Brain pericyte (primary cell): ENCODE results near the gene APC2.
"Not testable (repeated sequence)": the region's sequence is repeated elsewhere in the genome, so short reads cannot be mapped to it uniquely, and the experiment has no call there.

Experiments used
- DNase-seq: peaks from one replicate; pipeline ENCODE4 v3.0.0-alpha.2; 2012; ENCODE audit warnings: low read depth, low spot score

Gene APC2

DNA sequence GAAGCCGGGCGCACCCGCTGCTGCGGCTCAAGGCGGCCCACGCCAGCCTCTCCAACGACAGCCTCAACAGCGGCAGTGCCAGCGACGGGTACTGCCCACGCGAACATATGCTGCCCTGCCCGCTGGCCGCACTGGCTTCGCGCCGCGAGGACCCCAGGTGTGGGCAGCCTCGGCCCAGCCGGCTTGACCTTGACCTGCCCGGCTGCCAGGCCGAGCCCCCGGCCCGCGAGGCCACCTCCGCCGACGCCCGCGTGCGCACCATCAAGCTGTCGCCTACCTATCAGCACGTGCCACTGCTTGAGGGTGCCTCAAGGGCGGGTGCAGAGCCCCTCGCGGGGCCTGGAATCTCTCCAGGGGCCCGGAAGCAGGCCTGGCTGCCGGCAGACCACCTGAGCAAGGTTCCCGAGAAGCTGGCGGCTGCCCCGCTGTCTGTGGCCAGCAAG lies 16.1 kb downstream of the APC2 start:
- DNase-seq: no peak

DNA sequence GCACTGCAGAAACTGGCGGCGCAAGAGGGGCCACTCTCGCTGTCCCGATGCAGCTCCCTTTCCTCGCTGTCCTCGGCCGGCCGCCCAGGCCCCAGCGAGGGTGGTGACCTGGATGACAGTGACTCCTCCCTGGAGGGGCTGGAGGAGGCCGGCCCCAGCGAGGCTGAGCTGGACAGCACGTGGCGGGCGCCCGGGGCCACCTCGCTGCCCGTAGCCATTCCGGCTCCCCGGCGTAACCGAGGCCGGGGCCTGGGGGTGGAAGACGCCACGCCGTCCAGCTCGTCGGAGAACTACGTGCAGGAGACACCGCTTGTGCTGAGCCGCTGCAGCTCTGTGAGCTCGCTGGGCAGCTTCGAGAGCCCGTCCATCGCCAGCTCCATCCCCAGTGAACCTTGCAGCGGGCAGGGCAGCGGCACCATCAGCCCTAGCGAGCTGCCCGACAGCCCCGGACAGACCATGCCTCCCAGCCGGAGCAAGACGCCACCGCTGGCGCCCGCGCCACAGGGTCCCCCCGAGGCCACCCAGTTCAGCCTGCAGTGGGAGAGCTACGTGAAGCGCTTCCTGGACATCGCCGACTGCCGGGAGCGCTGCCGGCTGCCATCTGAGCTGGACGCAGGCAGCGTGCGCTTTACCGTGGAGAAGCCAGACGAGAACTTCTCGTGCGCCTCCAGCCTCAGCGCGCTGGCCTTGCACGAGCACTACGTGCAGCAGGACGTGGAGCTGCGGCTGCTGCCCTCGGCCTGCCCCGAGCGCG lies 16.7 kb downstream of the APC2 start:
- no peak for DNase-seq

DNA sequence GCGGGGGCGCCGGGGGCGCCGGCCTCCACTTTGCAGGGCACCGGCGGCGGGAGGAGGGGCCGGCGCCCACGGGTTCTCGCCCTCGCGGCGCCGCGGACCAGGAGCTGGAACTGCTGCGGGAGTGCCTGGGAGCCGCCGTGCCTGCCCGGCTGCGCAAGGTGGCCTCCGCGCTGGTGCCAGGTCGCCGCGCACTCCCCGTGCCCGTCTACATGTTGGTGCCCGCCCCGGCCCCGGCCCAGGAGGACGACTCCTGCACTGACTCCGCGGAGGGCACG lies 17.2 kb downstream of the APC2 start:
- DNase-seq: no peak

DNA sequence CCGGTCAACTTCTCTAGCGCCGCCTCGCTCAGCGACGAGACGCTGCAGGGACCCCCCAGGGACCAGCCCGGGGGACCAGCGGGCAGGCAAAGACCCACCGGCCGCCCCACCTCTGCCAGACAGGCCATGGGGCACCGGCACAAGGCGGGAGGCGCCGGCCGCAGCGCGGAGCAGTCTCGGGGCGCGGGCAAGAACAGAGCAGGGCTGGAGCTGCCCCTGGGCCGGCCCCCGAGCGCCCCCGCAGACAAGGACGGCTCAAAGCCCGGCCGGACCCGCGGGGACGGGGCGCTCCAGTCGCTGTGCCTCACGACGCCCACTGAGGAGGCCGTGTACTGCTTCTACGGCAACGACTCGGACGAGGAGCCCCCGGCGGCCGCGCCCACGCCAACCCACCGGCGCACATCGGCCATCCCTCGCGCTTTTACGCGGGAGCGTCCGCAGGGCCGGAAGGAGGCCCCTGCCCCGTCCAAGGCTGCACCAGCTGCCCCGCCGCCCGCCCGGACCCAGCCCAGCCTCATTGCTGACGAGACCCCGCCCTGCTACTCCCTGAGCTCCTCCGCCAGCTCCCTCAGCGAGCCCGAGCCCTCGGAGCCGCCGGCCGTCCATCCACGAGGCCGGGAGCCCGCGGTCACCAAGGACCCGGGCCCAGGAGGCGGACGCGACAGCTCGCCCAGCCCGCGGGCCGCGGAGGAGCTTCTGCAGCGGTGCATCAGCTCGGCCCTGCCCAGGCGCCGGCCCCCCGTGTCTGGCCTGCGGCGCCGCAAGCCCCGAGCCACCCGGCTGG lies 17.8 kb downstream of the APC2 start:
- DNase-seq: no peak

DNA sequence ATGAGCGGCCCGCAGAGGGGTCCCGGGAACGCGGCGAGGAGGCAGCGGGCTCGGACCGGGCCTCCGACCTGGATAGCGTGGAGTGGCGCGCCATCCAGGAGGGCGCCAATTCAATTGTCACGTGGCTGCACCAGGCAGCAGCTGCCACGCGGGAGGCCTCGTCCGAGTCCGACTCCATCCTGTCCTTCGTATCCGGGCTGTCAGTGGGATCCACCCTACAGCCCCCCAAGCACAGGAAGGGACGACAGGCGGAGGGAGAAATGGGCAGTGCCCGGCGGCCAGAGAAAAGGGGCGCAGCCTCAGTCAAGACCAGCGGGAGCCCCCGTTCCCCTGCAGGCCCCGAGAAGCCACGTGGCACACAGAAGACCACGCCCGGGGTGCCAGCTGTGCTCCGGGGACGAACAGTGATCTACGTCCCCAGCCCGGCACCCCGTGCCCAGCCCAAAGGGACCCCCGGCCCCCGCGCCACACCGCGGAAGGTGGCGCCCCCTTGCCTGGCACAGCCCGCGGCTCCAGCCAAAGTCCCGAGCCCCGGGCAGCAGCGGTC lies 18.4 kb downstream of the APC2 start:
- no peak for DNase-seq

DNA sequence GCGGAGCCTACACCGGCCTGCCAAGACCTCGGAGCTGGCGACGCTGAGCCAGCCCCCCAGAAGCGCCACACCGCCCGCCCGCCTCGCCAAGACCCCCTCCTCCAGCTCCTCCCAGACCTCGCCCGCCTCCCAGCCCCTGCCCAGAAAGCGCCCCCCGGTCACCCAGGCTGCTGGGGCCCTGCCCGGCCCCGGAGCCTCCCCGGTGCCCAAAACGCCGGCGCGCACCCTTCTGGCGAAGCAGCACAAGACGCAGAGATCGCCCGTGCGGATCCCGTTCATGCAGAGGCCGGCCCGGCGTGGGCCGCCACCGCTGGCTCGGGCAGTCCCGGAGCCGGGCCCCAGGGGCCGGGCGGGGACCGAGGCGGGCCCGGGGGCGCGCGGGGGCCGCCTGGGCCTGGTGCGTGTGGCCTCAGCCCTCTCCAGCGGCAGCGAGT lies 18.9 kb downstream of the APC2 start:
- no peak for DNase-seq

DNA sequence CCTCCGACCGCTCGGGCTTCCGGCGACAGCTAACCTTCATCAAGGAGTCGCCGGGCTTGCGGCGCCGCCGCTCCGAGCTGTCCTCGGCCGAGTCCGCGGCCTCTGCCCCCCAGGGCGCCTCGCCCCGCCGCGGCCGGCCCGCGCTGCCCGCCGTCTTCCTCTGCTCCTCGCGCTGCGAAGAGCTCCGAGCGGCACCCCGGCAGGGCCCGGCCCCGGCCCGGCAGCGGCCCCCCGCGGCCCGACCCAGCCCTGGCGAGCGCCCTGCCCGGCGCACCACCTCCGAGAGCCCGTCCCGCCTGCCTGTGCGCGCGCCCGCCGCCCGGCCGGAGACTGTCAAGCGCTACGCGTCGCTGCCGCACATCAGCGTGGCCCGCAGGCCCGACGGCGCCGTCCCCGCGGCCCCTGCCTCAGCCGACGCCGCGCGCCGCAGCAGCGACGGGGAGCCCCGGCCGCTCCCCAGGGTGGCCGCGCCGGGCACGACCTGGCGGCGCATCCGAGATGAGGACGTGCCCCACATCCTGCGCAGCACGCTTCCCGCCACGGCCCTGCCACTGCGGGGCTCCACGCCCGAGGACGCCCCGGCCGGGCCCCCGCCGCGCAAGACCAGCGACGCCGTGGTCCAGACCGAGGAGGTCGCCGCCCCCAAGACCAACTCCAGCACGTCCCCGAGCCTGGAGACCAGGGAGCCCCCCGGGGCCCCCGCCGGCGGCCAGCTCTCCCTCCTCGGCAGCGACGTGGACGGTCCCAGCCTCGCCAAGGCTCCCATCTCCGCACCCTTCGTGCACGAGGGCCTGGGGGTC lies 19.5 kb downstream of the APC2 start:
- no peak for DNase-seq

DNA sequence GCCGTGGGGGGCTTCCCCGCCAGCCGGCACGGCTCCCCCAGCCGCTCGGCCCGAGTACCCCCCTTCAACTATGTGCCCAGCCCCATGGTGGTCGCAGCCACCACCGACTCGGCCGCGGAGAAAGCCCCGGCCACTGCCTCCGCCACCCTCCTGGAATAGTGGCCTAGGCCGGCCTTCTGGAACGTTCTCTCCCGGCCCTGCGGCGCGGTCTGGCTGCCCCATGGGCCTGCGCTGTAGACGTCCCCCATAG lies 20.1 kb downstream of the APC2 start:
- DNase-seq: no peak

DNA sequence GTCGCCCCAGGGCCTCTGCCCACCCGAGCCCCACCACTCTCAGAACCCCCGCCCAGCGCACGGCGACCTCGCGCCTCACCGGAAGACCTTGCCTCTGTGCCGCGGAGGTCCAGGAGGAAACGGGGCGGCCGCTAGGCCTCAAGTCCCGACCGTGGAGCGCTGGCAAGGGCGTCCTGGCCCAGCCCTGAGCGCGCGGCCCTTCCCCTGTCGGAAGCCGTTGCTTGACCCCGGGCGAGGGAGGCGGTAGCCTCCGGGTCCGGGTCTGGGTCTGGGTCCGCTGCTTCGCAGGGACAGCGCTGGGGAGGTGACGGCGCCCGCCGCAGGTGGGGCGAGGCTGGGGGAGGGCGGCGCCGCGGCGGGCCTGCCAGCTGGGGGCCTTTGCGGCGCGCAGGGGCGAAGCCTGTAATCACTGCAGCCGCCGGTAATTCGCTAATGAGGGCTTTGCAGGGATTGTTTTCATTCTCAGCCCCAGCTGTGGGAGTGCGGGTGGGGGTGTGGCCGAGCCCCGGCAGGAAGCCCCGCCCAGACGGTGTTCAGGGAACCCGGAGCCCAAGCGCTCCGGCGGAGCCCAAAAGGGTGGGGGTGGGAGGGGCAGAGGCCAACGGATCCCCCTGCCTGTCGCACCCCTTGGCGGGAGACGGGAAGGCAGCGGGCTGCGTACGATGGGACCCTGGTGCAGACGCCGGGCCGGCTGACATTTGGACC lies 20.5 kb downstream of the APC2 start:
- no peak for DNase-seq

DNA sequence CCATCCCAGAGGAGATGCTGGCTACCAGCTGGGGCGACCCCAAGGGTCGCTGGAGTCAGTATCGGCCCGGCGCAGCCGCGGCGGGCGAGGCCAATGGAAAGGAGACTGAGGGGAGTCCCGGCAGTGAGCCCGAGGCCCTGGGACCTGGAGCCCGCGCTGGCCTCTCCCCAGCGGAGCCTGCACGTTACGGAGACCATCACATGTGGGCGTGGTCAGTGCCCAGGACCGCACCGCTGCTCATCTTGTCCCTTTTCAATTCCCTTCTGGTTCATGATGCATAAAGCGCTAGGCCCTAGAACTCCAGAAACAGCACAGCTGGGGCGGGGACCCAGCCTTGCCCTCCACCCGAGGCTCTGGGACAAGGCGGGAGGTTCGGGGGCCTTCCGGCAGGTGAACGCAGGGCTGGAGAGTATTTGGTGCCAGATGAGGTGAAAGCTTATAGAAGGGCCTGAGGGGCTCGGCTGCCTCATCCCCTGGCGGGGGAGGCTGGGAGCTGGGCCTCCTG lies 21.1 kb downstream of the APC2 start:
- no peak for DNase-seq

DNA sequence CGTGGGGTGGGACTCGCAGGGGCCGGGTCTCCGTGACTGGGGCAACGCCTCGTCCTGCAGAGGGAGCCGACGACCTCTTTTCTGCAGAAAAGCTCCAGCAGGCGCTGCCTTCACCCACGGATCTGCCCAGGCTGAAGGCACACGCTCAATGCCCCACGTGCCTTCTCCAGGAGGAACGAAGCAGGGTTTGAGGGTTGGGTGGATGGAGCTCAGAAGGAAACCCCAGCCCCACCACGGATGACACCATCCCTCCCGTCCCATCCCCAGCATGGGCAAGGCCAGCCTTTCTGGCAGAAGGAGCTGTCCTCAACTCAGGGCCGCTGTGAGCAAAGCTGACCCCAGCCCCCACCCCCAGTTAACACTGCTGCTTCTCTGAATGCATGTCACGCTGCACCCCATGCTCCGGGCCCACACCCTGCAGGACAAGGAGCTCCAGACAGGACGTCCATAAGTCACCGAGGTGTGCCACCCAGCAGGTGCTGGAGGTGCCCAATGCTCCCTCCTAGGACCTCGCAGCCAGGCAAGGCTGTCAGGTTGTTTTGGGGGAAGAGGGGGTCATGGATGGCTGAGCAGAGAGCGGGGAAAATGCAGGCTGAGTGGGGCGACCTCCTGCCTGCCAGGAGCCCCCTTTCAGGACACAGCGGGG lies 21.7 kb downstream of the APC2 start:
- no peak for DNase-seq

DNA sequence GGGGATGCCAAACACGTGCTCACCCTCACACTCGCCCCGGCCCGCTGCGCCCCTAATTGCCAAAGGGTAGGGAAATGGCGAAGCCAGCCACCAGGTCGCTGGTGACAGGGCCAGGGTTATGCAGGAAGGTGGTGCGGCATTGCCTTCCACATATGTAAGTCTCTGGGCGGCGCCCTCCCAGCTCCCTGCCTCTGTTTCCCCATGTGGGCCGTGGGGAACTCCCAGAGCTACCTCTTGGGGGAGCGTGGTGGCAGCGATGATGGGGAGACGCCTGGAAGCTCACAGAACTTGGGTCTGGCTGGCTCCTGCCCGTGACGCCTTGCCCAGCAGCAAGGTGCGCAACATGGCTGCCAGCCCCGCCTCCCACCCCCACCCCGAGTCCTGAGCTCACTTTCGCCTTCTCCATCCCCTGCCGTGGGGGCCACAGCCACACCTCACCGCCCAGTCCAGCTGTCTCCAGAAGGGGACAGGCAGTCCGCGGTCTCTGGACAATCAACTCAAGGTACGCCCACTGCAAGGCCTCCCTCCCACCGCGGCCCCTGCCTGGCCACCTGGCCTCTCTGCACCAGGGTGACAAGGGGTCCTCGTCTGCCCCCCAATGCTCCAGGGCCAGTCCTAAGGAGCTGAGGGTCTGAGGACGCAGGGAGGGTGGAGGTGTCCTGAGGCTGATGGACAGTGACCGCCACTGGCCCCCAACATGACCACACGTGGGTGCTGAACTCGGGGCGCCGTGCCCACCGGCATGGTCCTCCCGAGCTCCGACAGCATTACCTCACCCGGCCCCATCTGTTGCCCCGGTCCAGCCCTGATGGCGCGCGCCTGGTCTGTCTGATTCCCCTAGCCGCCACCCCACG lies 22.5 kb downstream of the APC2 start:
- no peak for DNase-seq

DNA sequence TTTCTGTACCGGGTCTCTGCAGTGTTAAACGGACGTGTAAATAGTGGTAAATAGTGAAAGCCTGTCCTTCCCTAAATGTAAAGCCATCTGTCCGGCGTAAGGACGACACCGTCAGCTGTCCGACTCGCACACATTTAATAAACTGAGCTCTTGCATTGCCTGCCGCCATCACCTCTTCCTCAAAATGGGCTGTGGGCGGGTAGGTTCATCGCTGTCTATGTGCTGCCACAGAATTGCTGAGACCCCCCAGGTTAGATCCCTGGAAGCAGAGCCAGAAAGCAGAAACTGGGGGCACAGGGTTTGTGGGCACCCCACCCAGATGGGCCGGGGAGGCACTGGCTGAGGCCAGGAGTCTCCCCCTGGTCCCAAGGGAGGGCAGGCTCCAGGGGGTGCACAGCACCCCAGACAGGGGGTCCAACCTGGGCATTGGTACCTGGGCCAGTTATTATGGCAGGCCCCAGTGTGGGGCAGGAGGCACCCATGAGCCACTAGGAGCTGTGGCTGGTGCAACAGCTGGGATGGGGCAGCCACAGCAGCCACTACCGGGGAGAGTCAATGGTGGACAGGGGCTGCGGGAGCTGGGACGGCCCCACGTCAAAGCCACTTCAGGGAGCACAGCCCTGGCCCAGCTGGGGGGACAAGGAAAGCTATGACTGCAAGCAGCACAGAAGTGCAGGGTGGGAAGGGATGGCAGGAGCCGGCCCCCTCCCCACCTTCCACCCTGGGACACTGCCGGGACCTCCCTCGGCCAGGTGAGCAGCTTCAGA lies 23.3 kb downstream of the APC2 start:
- no peak for DNase-seq

DNA sequence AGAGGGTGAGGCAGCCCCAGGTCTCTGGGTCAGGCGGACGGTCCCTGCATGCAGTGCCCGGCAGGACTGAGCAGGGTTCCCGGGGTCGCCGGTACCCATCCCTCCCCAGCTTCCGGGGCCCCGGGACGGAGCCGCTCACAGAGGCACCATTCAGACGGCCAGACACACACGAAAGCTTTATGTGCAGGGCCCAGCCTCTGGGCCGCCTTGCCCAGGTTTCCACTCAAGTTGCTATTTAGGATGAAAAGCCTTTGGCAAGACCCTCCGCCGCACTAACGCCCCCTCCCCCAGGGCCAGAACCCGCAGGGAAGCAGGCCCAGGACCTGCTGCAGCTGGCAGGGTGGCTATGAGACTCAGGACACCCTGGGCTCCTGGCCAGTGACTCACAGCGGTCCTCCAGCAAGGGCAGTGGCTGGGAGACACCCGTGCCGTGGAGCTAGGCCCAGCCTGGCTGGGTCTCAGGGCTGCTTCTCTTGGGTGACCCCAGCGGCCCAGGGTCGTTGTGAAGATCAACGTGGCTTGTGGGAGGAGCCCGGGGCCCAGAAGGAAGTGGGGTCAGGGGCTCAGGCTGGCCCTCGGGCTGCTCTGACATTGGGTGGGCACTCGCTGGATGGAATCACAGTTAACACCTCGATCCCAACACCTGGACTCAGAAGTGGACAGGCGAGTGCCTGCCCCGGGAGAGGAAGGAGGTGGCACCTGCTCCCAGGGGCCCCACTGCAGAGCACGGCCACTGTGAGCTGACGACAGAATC lies 24.3 kb downstream of the APC2 start:
- no peak for DNase-seq

DNA sequence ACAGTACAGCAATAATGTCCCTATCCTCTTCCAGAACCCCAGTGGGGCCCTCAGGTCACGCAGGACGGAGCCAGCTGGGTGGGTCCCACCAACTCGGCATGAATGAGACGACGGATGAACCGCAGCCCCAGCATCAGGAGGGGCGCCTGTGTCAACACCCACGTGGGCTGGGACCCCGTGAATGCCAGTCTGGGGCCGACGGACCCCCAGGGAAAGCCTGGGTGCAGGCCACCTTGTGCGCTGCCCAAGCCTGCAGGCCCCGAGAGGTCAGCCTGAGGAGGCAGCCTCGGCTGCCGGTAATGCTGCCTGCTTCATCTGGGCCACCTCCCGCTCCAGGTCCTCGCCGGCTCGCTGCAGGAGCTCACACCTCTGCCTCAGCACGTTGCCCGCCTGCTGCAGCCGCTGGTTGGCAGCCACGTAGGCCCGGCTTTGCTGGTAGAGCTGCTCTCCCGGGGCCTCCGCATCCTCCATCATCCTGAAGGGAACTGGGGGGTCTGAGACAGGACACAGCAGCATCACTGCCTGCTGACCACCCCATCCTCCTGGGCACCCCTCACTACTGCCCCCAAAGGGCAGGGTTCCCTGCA lies 24.9 kb downstream of the APC2 start:
- DNase-seq: no peak

DNA sequence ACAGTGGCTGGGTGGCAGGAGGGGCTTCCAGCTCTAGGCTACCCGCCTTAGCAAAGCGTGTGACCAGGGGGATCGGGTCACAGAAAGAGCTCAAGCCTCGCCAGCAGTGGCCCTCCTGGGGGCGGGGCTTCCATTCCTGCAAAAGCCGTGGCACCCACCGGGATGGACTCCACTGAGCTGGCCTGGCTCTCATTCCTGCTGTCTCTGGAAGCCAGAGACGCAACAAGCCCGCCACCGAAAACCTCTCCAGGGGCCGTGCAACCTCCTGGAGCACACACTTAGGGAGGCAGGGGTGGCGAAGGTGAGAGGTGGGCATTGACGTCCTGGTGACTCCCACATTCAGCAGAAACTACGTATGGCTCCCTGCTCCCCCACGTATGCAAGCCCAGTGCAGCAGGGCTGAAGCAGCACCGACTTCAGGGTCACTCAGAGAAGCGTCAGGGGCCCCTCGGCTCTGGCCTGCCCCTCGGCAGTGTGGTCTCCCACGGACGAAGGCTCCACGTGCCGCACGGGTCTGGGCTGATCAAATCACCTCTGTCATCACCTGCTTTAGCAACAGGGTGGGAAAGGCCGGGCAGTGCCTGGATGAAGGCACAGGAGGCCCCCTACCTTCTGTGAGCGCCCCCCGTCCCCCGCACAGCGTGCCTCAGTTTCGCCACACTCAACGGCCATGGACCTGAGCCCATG lies 26.0 kb downstream of the APC2 start:
- no peak for DNase-seq

DNA sequence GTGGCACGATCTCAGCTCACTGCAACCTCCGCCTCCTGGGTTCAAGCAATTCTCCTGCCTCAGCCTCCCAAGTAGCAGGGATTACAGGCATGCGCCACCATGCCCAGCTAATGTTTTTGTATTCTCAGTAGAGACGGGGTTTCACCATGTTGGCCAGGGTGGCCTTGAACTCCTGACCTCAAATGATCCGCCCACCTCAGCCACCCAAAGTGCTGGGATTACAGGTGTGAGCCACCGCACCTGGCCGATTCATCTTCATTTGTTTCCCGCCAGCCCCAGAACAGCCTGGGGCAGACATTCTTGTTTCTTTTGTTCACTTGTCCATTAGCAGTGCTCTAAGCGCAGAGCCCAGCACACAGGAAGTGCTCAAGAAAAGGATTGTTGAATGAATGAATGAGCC lies 27.1 kb downstream of the APC2 start:
- not testable (repeated sequence) for DNase-seq
